Keratinocyte (primary cell): Measurements from ENCODE around the gene SMTN. TPM values are rescaled to one million over a fixed set of nuclear protein-coding genes. Genes with fewer than 3 reads are reported as not detected.
A peak's percentile ranks its signal among the peaks of the same experiment; 100 is the strongest.

ENCODE experiments used
- DNase-seq: peaks from one replicate; pipeline ENCODE4 v3.0.0-alpha.2; 2011; ENCODE audit warnings: low read depth, missing footprints, low spot score
- FAIRE-seq: peaks from 2 replicates; lab custom pipeline; 2011; peaks lifted over from hg19 to GRCh38; lab: Jason Lieb, UNC
- H2AFZ ChIP-seq: 2 replicates; pipeline ENCODE4 v1.6.0; 2012; ENCODE audit warnings: low read length, control low read depth, inconsistent platforms; ENCODE audit not compliant: control insufficient read depth
- H3K27ac ChIP-seq: 2 replicates; pipeline ENCODE4 v1.5.1; 2011; ENCODE audit warnings: low read length; ENCODE audit not compliant: control insufficient read depth, insufficient read depth
- H3K27me3 ChIP-seq: 3 replicates; pipeline ENCODE4 v1.6.0; 2011; ENCODE audit warnings: low read length; ENCODE audit not compliant: control insufficient read depth, insufficient read depth; ENCODE audit errors: extremely low read depth
- H3K36me3 ChIP-seq, 2 experiments: 2 replicates in 1 of 2; 3 replicates in 1 of 2; pipeline ENCODE4 v1.5.1; 2011; ENCODE audit warnings: low read length in 2 of 2, mild to moderate bottlenecking in 1 of 2; ENCODE audit not compliant: control insufficient read depth in 2 of 2, insufficient read depth in 2 of 2; ENCODE audit errors: extremely low read depth in 1 of 2
- H3K4me1 ChIP-seq: 3 replicates; pipeline ENCODE4 v1.5.1; 2011; ENCODE audit warnings: low read length; ENCODE audit not compliant: control insufficient read depth, insufficient read depth; ENCODE audit errors: extremely low read depth
- H3K4me2 ChIP-seq: 3 replicates; pipeline ENCODE4 v1.6.0; 2011; ENCODE audit warnings: low read depth, low read length; ENCODE audit not compliant: control insufficient read depth, insufficient read depth; ENCODE audit errors: extremely low read depth
- H3K4me3 ChIP-seq, 3 experiments: fragments of 200-600 bp in 1 of 3; sonication (generic) in 1 of 3; 2 replicates in 2 of 3; 3 replicates in 1 of 3; pipeline ENCODE4 v1.5.1; 2011 to 2016; ENCODE audit warnings: low read length in 3 of 3, mild to moderate bottlenecking in 3 of 3, control low read depth in 2 of 3, inconsistent platforms in 1 of 3, low read depth in 1 of 3, mixed read lengths in 1 of 3, mixed run types in 1 of 3, moderate library complexity in 1 of 3; ENCODE audit not compliant: control insufficient read depth in 2 of 3, insufficient read depth in 2 of 3; ENCODE audit errors: extremely low read depth in 1 of 3
- H3K79me2 ChIP-seq: 2 replicates; pipeline ENCODE4 v1.6.0; 2012; ENCODE audit warnings: low read length; ENCODE audit not compliant: control insufficient read depth, insufficient read depth
- H3K9ac ChIP-seq: 3 replicates; pipeline ENCODE4 v1.6.0; 2011; ENCODE audit warnings: low read length; ENCODE audit not compliant: control insufficient read depth, insufficient read depth; ENCODE audit errors: extremely low read depth
- H3K9me1 ChIP-seq: 3 replicates; pipeline ENCODE4 v1.6.0; 2011; ENCODE audit warnings: low read length; ENCODE audit not compliant: control insufficient read depth, insufficient read depth; ENCODE audit errors: extremely low read depth
- H3K9me3 ChIP-seq: 2 replicates; pipeline ENCODE4 v1.5.1; 2012; ENCODE audit warnings: low read depth, low read length; ENCODE audit not compliant: control insufficient read depth
- H4K20me1 ChIP-seq: 3 replicates; pipeline ENCODE4 v1.6.0; 2011; ENCODE audit warnings: low read length; ENCODE audit not compliant: control insufficient read depth, insufficient read depth; ENCODE audit errors: extremely low read depth
- CTCF ChIP-seq, 3 experiments: IDR thresholded peaks in 1 of 3; conservative IDR thresholded peaks in 1 of 3; optimal IDR thresholded peaks in 1 of 3; 2 replicates in 2 of 3; 3 replicates in 1 of 3; pipeline versions ENCODE3 to v1.5.1; 2011; ENCODE audit warnings: low read length in 3 of 3, mild to moderate bottlenecking in 3 of 3, moderate library complexity in 2 of 3, control low read depth in 1 of 3, inconsistent platforms in 1 of 3; ENCODE audit not compliant: insufficient read depth in 2 of 3; ENCODE audit errors: extremely low read depth in 1 of 3
- EZH2 ChIP-seq: IDR thresholded peaks from one replicate; pipeline ENCODE4 v1.6.1; 2012; ENCODE audit warnings: inconsistent platforms, mild to moderate bottlenecking, low read length, moderate library complexity
- dilution Hi-C: fragments of 300-500 bp; cut with MboI; formaldehyde crosslinking; loops from one replicate; pipeline ENCODE4 v1.7.0; 2020; ENCODE audit warnings: low sequenced_read_pairs; ENCODE audit not compliant: extremely low pct_ligation_motif_present
- polyA plus RNA-seq, 5 experiments: library from polyadenylated mRNA; depleted of rRNA in 3 of 5; stranded (reverse) in 3 of 5; stranded (forward) in 1 of 5; unstranded in 1 of 5; fragments of >200 nt; gene quantifications; 1 replicate in 1 of 5; 2 replicates in 3 of 5; 3 replicates in 1 of 5; pipeline versions ENCODE4 v1.2.1 to v1.2.3, GENCODE V29; 2011 to 2012; ENCODE audit warnings: missing spikeins in 2 of 5, low read depth in 1 of 5, low replicate concordance in 1 of 5

The SMTN gene
- polyA plus RNA-seq, 1 donor (not counting 4 experiments of a cell fraction or from before 2014, with no cell fraction given) = 61.2 TPM

GRCh38 chr22:31122532-31123291 lies 41.6 kb downstream of the SMTN start, which contains the start of gene INPP5J:
Gene INPP5J (plus strand): TSS chr22:31122966. CDS start chr22:31123015, 49 bp downstream.
- H2AFZ ChIP-seq = peak within 1 kb of the TSS; percentile 89
- no peaks in the 10 kb centered on the region for H3K79me2 ChIP-seq
- H3K9me1 ChIP-seq = no peaks in the 10 kb centered on the region
- H3K4me1 ChIP-seq = peaks cover 8% of the 10 kb centered on the region
- dilution Hi-C loops = no loop called here
- H3K36me3 ChIP-seq = no peaks in the 10 kb centered on the region
- H3K9me3 ChIP-seq = no peaks in the 10 kb centered on the region
- TF ChIP-seq CTCF (optimal IDR thresholded peaks at IDR 0.05 in 1 of 3, IDR thresholded peaks at IDR 0.05 in 1 of 3, conservative IDR thresholded peaks at IDR 0.05 in 1 of 3; ENCODE audit: extremely low read depth in 1 of 3, insufficient read depth in 2 of 3, low read length in 3 of 3) = no peak
- no peak for TF ChIP-seq EZH2
- H3K4me3 ChIP-seq = peak within 1 kb of the TSS; percentile 33 to 60 (median 56)
- H3K27me3 ChIP-seq = peaks cover 17% of the 10 kb centered on the region
- H3K4me2 ChIP-seq = peak within 1 kb of the TSS; percentile 80
- H3K9ac ChIP-seq = peak within 1 kb of the TSS; percentile 48
- no peaks in the 10 kb centered on the region for H4K20me1 ChIP-seq
- peak; percentile 82 for FAIRE-seq
- H3K27ac ChIP-seq = no peak within 1 kb of the TSS
- DNase-seq = no peak

- no peaks in the 10 kb centered on the region for H4K20me1 ChIP-seq
- H3K9me3 ChIP-seq = no peaks in the 10 kb centered on the region
- H3K27ac ChIP-seq = no peak overlapping the region
- dilution Hi-C loops = no loop called here
- H3K4me1 ChIP-seq = peaks cover 8% of the 10 kb centered on the region
- no peak overlapping the region for H2AFZ ChIP-seq
- FAIRE-seq = no peak
- no peaks in the 10 kb centered on the region for H3K9me1 ChIP-seq
- no peaks in the 10 kb centered on the region for H3K36me3 ChIP-seq
- H3K4me3 ChIP-seq = peak overlapping the region in 2 of 3 experiments; percentile 33 to 56
- no peak for DNase-seq
- TF ChIP-seq CTCF (optimal IDR thresholded peaks at IDR 0.05 in 1 of 3, IDR thresholded peaks at IDR 0.05 in 1 of 3, conservative IDR thresholded peaks at IDR 0.05 in 1 of 3; ENCODE audit: extremely low read depth in 1 of 3, insufficient read depth in 2 of 3, low read length in 3 of 3) = no peak
- H3K9ac ChIP-seq = peak overlapping the region; percentile 48
- H3K27me3 ChIP-seq = peaks cover 17% of the 10 kb centered on the region
- peak overlapping the region; percentile 80 for H3K4me2 ChIP-seq
- H3K79me2 ChIP-seq = no peaks in the 10 kb centered on the region
These were observed 42.1 kb downstream of the SMTN start for GRCh38 chr22:31123292-31123602.
